ENCODE measurements around the gene BACH2. TPM values are rescaled to one million over a fixed set of nuclear protein-coding genes. Genes with fewer than 3 reads are reported as not detected.

BACH2 gene
- total and polyA plus RNA-seq, 2 of the 4 experiments (the other 2 are of a cell fraction): 1.3 to 1.4 TPM

DNA sequence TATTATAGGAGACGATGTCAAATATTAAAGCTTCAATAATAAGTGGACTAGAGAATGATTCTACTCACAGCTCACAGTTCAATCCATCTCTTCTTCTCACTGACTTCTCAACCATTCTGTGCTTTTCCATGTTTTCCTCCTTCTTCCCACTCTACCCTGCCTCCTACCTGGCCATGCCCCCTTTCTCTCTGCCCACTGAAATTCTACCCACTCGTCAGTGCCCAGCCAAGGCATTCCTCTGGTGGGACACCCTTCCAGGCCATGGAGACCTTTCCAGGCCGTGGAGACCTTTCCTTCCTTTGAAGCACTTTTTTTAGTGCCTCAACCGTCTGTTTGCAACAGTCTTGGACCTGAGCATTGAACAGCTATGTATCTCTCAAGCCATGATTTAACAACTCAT lies 18.5 kb downstream of the BACH2 start:
- H2BK120ac ChIP-seq (ENCODE audit: low read depth, low read length): no peak overlapping the region
- CTCF ChIA-PET: no interaction called here
- POLR2A ChIA-PET (ENCODE audit: unreplicated experiment): no interaction called here

More for the DNA sequence above, 18.5 kb downstream of the BACH2 start:
- 93% methylated on average over 3 of the region's 4 CpGs; no CpG with 5 or more reads in 1 of the 2 experiments for WGBS, 2 experiments (ENCODE audit: extremely low coverage in 2 of 2, insufficient read length in 1 of 2)
- Histone ChIP-seq H3K79me1 (ENCODE audit: low read depth in 1 of 2, low read length in 2 of 2) (no peaks in the 10 kb centered on the region), H4K5ac (ENCODE audit: low read depth, low read length) (no peak overlapping the region), H3K27ac (ENCODE audit: insufficient read depth, low read length) (no peak overlapping the region), H3K9me3 (ENCODE audit: control insufficient read depth, insufficient read depth, low read length) (no peaks in the 10 kb centered on the region), H4K8ac (ENCODE audit: low read depth in 2 of 2, low read length in 2 of 2) (no peak overlapping the region), H3K9me1 (ENCODE audit: insufficient read depth, low read length) (no peaks in the 10 kb centered on the region), H3K36me3 (ENCODE audit: control insufficient read depth, insufficient read depth, low read length) (no peaks in the 10 kb centered on the region), H2AK9ac (replicated peaks; ENCODE audit: low read depth, low read length, poor library complexity) (no peak overlapping the region), H2AFZ (replicated peaks; ENCODE audit: low read length, poor library complexity) (no peak overlapping the region), H2AK5ac (ENCODE audit: low read depth, low read length) (no peak overlapping the region), H2BK20ac (ENCODE audit: low read depth, low read length) (no peak overlapping the region), H3K23ac (ENCODE audit: low read depth, low read length) (no peak overlapping the region), H3K4me3 (ENCODE audit: insufficient read depth, low read depth, low read length) (no peak overlapping the region), H3K56ac (ENCODE audit: extremely low read depth, insufficient read depth, low read length) (no peak overlapping the region), H3K14ac (replicated peaks; ENCODE audit: low read depth, low read length) (no peak overlapping the region), H3K4me1 (ENCODE audit: control insufficient read depth, insufficient read depth, low read length) (no peaks in the 10 kb centered on the region), H3K9ac (ENCODE audit: low read depth, low read length) (no peak overlapping the region), H3K4ac (ENCODE audit: low read depth, low read length) (no peak overlapping the region), H3K18ac (ENCODE audit: low read depth, low read length) (no peak overlapping the region), H4K20me1 (ENCODE audit: insufficient read depth, low read length) (no peaks in the 10 kb centered on the region), H2BK5ac (ENCODE audit: low read depth, low read length, poor library complexity, severe bottlenecking) (no peak overlapping the region), H2BK15ac (ENCODE audit: low read depth, low read length) (no peak overlapping the region), H3K4me2 (ENCODE audit: low read depth, low read length) (no peak overlapping the region), H3K27me3 (ENCODE audit: control insufficient read depth, insufficient read depth, low read length) (no peaks in the 10 kb centered on the region; the same call in 1 of the 2 replicates), H4K91ac (ENCODE audit: insufficient read depth, low read depth, low read length) (no peak overlapping the region)
- TF ChIP-seq RAD21 (IDR thresholded peaks at IDR 0.05; ENCODE audit: low read length) (no peak), POLR2A (IDR thresholded peaks at IDR 0.05; ENCODE audit: low read depth, low read length) (no peak), SMC3 (IDR thresholded peaks at IDR 0.05; ENCODE audit: low read depth, low read length) (no peak), NFE2L2 (IDR thresholded peaks at IDR 0.05; ENCODE audit: low read depth, low read length) (no peak), CHD1 (IDR thresholded peaks at IDR 0.05; ENCODE audit: low read depth, low read length) (no peak)
- TF ChIP-seq, protein P1, sequence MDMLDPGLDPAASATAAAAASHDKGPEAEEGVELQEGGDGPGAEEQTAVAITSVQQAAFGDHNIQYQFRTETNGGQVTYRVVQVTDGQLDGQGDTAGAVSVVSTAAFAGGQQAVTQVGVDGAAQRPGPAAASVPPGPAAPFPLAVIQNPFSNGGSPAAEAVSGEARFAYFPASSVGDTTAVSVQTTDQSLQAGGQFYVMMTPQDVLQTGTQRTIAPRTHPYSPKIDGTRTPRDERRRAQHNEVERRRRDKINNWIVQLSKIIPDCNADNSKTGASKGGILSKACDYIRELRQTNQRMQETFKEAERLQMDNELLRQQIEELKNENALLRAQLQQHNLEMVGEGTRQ (IDR thresholded peaks at IDR 0.05; ENCODE audit: low read depth, low read length): no peak
- dilution Hi-C loops (cut with HindIII; ENCODE audit: low sequenced_read_pairs, unreplicated experiment): no loop called here
- no TSS peak for BruUV-seq (replicated peaks)
- DNase-seq (no peak), ATAC-seq (ENCODE audit: low read depth) (no peak)
- in situ Hi-C loops (cut with MboI; ENCODE audit: low sequenced_read_pairs): no loop called here
- intact Hi-C loops (cut with micrococcal nuclease): no loop called here
